Activated CD4-positive, alpha-beta memory T cell treated with anti-CD3 and anti-CD28 coated beads for 36 hours (primary cell): ENCODE measurements around the gene CCPG1. TPM values are rescaled to one million over a fixed set of nuclear protein-coding genes. Genes with fewer than 3 reads are reported as not detected.

Source experiments
- CTCF ChIA-PET: fragments of 350-600 bp; sonication (Branson Sonifier 250); formaldehyde crosslinking; loops from one replicate; lab custom pipeline; 2021; ENCODE audit warnings: antibody characterized with exemption, inconsistent platforms; lab: Charles Lee
- POLR2A ChIA-PET: fragments of 350-600 bp; sonication (Branson Sonifier 250); formaldehyde crosslinking; loops from one replicate; lab custom pipeline; 2021; ENCODE audit warnings: antibody characterized with exemption; lab: Charles Lee
- DNase-seq: peaks from one replicate; pipeline ENCODE4 v3.0.0-alpha.2; 2020
- H3K27ac Mint-ChIP-seq: one replicate; pipeline ENCODE4 v1.8.0; 2021; ENCODE audit warnings: mixed read lengths
- H3K27me3 Mint-ChIP-seq: one replicate; pipeline ENCODE4 v1.8.0; 2021; ENCODE audit warnings: mixed read lengths
- H3K36me3 Mint-ChIP-seq: one replicate; pipeline ENCODE4 v1.8.0; 2021; ENCODE audit warnings: mixed read lengths
- H3K4me1 Mint-ChIP-seq: one replicate; pipeline ENCODE4 v1.8.0; 2021; ENCODE audit warnings: low read depth, mixed read lengths
- H3K4me3 Mint-ChIP-seq: one replicate; pipeline ENCODE4 v1.8.0; 2021; ENCODE audit warnings: mild to moderate bottlenecking, mixed read lengths
- H3K9me3 Mint-ChIP-seq: one replicate; pipeline ENCODE4 v1.8.0; 2021; ENCODE audit warnings: mixed read lengths
- intact Hi-C: fragments of 100-400 bp; cut with micrococcal nuclease; formaldehyde crosslinking; loops from one replicate; pipeline ENCODE4 v1.15.1; 2023
- total RNA-seq, 2 experiments: library from RNA; stranded (reverse); gene quantifications; one replicate each; pipeline ENCODE4 v1.2.3, GENCODE V29; 2021

Gene CCPG1
- total RNA-seq, 2 experiments from 2014 or later: 14.4 to 16.5 TPM

DNA sequence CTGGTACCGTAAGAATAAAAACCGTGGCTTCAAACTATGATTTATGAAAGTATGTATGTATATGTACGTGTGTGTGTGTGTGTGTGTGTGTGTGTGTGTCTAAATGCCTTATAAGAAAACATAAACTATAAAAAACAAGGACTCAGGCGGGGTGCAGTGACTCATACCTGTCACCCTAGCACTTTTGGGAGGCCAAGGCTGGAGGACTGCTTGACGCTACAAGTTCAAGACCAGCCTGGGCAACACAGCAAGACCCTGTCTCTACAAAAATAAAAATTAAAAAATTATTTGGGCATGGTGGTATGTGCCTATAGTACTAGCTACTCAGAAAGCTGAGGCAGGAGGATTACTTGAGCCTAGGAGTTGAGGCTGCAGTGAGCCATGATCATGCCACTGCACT lies 29.1 kb downstream of the CCPG1 start:
- H3K36me3 Mint-ChIP-seq: peaks cover 19% of the 10 kb centered on the region
- intact Hi-C loops: no loop called here
- no peaks in the 10 kb centered on the region for H3K9me3 Mint-ChIP-seq
- no peak for DNase-seq
- H3K4me1 Mint-ChIP-seq: no peaks in the 10 kb centered on the region
- CTCF ChIA-PET: no interaction called here
- H3K27ac Mint-ChIP-seq: no peak overlapping the region
- H3K27me3 Mint-ChIP-seq: no peaks in the 10 kb centered on the region
- POLR2A ChIA-PET: no interaction called here
- H3K4me3 Mint-ChIP-seq: no peak overlapping the region

DNA sequence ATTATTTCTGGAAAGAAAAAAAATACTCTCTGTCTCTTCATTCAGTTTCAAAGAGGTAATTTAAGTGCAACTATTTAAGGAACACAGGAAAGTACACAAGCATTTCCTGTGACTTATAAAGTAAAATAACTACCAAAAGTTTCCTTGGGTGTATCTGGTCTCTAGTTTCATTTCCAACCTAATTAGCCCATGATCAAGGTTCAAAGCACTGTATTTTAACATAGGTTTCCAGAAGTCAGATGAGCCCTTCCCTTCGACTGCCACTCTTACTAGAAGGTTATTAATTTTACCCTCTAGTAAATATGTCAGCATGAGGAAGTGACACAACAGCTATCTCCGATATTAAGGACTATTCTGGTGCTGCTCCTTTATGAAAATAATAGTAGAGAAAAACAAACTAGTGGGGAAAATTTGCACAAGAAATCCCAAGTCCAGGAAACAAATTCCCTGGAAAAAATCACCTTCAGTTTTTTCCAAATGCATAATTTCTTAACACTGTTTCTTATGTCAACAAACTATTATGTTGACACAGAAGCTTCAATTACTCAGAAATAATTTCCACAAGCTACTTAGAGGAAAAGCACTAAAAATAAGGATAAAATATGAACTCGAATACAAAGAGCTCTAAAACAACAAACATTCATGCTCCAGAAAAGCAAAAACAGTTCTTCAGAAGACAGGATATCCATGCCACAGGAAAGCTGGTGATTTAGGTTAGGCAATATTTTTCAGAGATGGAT lies 35.3 kb downstream of the CCPG1 start:
- no peak for DNase-seq
- Mint-ChIP-seq H3K36me3 (peaks cover 6% of the 10 kb centered on the region), H3K9me3 (no peaks in the 10 kb centered on the region), H3K27me3 (no peaks in the 10 kb centered on the region), H3K27ac (peak overlapping the region; percentile 23), H3K4me3 (no peak overlapping the region), H3K4me1 (peaks cover 10% of the 10 kb centered on the region)
- ChIA-PET POLR2A (no interaction called here), CTCF (interaction anchor here (1.2 to 2.2 kb wide), 2 partner anchors 35 to 66 kb away, joined by 3 to 6 read pairs; partner anchors contain the start of genes CCPG1 and PIERCE2)
- intact Hi-C loops: no loop called here

DNA sequence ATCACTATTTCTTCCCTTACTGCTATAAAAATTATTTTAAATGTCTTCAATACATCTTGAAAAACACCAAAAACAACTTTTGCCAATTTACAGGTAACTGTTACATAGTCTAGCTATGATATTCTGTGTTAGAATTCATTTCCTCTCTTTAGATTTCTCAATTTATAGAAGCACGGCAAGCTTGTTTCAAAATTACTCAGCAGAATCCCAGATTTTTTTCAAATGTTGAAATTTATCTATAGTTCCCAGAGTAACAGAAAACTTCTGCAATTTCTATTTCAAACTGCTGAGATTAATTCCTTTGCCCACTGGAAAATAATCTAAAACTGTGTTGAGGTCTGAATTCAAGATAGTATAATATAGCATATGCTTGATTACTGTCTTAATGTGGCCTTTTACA lies 41.2 kb downstream of the CCPG1 start:
- Mint-ChIP-seq H3K9me3 (no peaks in the 10 kb centered on the region), H3K27me3 (no peaks in the 10 kb centered on the region), H3K36me3 (peaks cover 6% of the 10 kb centered on the region), H3K27ac (no peak overlapping the region), H3K4me3 (no peak overlapping the region), H3K4me1 (no peaks in the 10 kb centered on the region)
- ChIA-PET POLR2A (no interaction called here), CTCF (no interaction called here)
- intact Hi-C loops: no loop called here
- no peak for DNase-seq

DNA sequence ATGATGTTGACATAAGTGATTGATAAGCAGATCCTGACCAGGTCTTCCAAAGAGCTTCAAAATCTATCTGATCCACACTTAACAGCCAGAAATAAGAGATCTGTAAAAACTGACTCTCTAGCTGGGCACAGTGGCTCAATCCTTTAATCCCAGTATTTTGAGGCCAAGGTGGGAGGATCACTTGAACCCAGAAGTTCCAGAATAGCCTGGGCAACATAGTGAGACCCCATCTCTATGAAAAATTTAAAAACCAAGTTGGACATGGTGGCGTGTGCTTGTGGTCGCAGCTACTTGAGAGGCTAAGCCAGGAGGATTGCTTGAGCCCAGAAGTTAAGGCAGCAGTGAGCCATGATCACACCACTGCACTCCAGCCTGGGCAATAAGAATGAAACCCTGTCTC lies 45.5 kb downstream of the CCPG1 start:
- intact Hi-C loops: no loop called here
- H3K36me3 Mint-ChIP-seq: peaks cover 5% of the 10 kb centered on the region
- H3K27ac Mint-ChIP-seq: no peak overlapping the region
- no peak for DNase-seq
- H3K9me3 Mint-ChIP-seq: no peaks in the 10 kb centered on the region
- ChIA-PET CTCF (no interaction called here), POLR2A (no interaction called here)
- H3K4me3 Mint-ChIP-seq: no peak overlapping the region
- H3K27me3 Mint-ChIP-seq: no peaks in the 10 kb centered on the region
- peaks cover 2% of the 10 kb centered on the region for H3K4me1 Mint-ChIP-seq

DNA sequence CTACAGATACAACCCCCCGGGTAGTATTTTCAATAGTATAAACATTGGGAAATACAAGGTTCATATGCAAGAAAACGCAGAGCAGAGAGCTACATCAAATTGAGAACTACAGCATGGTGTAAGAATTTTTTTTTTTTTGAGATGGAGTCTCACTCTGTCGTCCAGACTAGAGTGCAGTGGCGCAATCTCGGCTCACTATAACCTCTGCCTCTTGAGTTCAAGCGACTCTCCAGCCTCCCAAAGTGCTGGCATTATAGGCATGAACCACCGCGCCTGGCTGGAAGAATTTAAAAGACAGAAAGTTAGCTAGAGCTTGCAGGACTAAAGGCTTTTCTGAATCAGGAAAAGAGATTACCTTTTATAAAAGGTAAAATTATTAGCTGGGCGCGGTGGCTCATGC lies 47.1 kb downstream of the CCPG1 start:
- peaks cover 12% of the 10 kb centered on the region for H3K36me3 Mint-ChIP-seq
- H3K27ac Mint-ChIP-seq: no peak overlapping the region
- H3K4me3 Mint-ChIP-seq: no peak overlapping the region
- CTCF ChIA-PET: no interaction called here
- H3K9me3 Mint-ChIP-seq: no peaks in the 10 kb centered on the region
- no peak for DNase-seq
- intact Hi-C loops: no loop called here
- POLR2A ChIA-PET: interaction anchor here (0.7 kb wide), 1 partner anchor 47 kb away, joined by 3 read pairs; the partner anchor contains the start of genes CCPG1 and PIERCE2
- no peaks in the 10 kb centered on the region for H3K27me3 Mint-ChIP-seq
- H3K4me1 Mint-ChIP-seq: peaks cover 2% of the 10 kb centered on the region

DNA sequence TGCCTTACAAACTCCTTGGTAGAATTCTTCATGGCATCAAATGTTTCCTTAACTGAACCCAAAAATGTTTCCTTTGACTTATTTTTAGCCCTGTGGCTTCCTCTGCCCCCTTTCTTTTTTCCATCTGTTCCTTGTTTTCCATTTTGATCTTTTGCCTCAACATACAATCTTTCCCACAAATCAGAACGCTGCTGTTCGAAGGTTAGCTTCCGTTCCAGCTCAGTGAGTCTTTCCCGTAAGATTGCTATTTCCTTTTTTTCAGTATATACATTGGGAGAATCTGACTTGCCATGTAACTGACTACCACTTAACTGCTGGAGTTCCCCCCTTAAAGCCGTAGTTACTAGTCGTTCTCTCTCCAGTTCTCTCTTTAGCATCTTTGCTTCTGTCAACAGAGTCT lies 47.9 kb downstream of the CCPG1 start:
- no peaks in the 10 kb centered on the region for H3K9me3 Mint-ChIP-seq
- H3K4me1 Mint-ChIP-seq: peaks cover 2% of the 10 kb centered on the region
- CTCF ChIA-PET: no interaction called here
- H3K27ac Mint-ChIP-seq: no peak overlapping the region
- peaks cover 15% of the 10 kb centered on the region for H3K36me3 Mint-ChIP-seq
- intact Hi-C loops: no loop called here
- DNase-seq: no peak
- no peaks in the 10 kb centered on the region for H3K27me3 Mint-ChIP-seq
- no peak overlapping the region for H3K4me3 Mint-ChIP-seq
- POLR2A ChIA-PET: no interaction called here

DNA sequence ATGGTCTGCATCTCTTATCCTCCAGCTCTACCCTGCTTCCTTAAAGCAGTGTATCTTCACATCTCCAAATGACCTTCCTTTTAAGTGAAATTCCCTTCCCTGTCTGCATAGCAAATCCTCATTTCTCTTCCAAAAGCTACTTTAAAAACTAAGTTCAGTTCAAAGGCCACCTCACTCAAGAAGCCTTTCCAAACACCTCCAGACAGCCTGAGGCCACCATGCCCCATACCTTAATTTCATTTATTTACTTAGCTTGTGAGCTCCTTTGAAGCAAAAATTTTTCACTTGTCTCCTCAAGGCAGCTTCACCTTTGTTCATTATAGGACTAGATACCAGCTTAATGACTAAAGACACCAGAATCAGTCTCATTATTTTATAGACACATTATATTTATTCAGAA lies 49.7 kb downstream of the CCPG1 start:
- H3K36me3 Mint-ChIP-seq: peaks cover 16% of the 10 kb centered on the region
- peak overlapping the region; percentile 2 for H3K27ac Mint-ChIP-seq
- CTCF ChIA-PET: interaction anchor here (1.3 kb wide), 1 partner anchor 81 kb away, joined by 7 read pairs; no protein-coding TSS in a partner anchor
- DNase-seq: no peak
- intact Hi-C loops: no loop called here
- H3K4me1 Mint-ChIP-seq: peaks cover 2% of the 10 kb centered on the region
- no peaks in the 10 kb centered on the region for H3K27me3 Mint-ChIP-seq
- H3K4me3 Mint-ChIP-seq: no peak overlapping the region
- POLR2A ChIA-PET: no interaction called here
- no peaks in the 10 kb centered on the region for H3K9me3 Mint-ChIP-seq

DNA sequence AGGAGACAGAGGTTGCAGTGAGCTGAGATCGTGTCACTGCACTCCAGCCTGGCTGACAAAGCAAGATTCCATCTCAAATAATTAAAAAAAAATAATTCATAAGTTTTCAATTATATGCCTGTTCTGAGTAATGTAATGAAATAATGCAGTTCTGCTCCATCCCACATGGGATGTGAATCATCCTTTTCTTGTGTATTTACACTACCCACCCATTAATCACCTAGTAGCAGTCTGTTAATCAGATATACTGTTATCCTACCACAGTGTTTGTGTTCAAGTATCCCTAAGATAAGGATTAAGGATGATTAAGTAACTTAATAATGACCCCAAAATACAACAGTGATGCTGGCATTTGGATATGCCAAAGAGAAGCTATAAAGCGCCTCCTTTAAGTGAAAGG lies 50.4 kb downstream of the CCPG1 start:
- ChIA-PET POLR2A (no interaction called here), CTCF (no interaction called here)
- DNase-seq: no peak
- no peak overlapping the region for H3K27ac Mint-ChIP-seq
- no peak overlapping the region for H3K4me3 Mint-ChIP-seq
- peaks cover 16% of the 10 kb centered on the region for H3K36me3 Mint-ChIP-seq
- H3K4me1 Mint-ChIP-seq: peaks cover 2% of the 10 kb centered on the region
- H3K9me3 Mint-ChIP-seq: no peaks in the 10 kb centered on the region
- no peaks in the 10 kb centered on the region for H3K27me3 Mint-ChIP-seq
- intact Hi-C loops: no loop called here

DNA sequence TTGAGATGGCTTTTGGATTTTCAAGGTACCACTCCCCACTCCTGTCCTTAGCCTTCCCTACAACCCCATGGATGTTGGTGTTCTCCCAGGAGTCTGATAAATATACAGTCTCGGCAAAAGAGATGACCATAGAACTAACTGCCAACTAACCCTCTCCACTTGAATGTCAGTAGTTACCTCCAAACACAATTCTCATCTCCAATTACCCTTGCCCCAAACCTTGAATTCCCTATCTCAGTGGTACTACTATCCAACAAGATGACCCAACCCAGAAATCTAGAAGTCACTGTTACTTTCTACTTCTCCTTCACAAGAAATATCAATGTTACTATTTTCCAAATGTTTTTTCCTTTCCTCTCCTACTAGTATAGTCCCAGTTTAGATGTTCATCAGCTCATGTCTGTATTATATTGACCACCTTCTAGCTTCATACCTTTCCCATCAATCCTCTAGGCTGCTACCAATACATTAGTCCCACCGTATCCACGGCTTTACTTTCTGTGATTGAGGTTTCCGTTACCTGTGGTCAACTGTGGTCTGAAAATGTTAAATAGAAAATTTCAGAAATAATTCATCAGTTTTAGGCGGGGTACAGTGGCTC lies 51.1 kb downstream of the CCPG1 start:
- intact Hi-C loops: no loop called here
- no peaks in the 10 kb centered on the region for H3K9me3 Mint-ChIP-seq
- POLR2A ChIA-PET: no interaction called here

DNA sequence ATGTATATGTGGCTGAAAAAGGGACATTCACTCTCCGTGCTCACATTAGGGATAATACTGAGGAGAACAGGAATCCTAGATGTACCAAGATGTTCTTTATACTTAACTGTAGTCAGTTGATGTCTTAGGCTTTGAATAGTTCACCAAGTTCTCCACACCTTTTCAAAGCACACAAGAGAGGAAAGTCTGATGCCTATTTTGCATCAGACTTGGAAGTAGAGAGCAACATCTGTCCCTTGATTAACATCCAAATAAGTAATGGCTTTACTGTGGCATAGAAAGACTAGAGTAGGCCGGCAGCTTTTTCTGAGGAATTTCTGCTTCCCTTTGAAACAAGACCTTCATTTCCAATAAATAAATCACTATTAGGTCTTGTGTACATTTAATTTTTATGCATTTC lies 55.1 kb downstream of the CCPG1 start:
- no peak overlapping the region for H3K27ac Mint-ChIP-seq
- H3K36me3 Mint-ChIP-seq: peaks cover 21% of the 10 kb centered on the region
- peaks cover 2% of the 10 kb centered on the region for H3K4me1 Mint-ChIP-seq
- DNase-seq: no peak
- no peaks in the 10 kb centered on the region for H3K27me3 Mint-ChIP-seq
- intact Hi-C loops: no loop called here
- POLR2A ChIA-PET: no interaction called here
- CTCF ChIA-PET: no interaction called here
- no peaks in the 10 kb centered on the region for H3K9me3 Mint-ChIP-seq
- no peak overlapping the region for H3K4me3 Mint-ChIP-seq

More for the DNA sequence above, 51.1 kb downstream of the CCPG1 start:
- DNase-seq: no peak
- no peak overlapping the region for H3K27ac Mint-ChIP-seq
- no peaks in the 10 kb centered on the region for H3K27me3 Mint-ChIP-seq
- CTCF ChIA-PET: no interaction called here
- peaks cover 16% of the 10 kb centered on the region for H3K36me3 Mint-ChIP-seq
- H3K4me3 Mint-ChIP-seq: no peak overlapping the region
- peaks cover 2% of the 10 kb centered on the region for H3K4me1 Mint-ChIP-seq

DNA sequence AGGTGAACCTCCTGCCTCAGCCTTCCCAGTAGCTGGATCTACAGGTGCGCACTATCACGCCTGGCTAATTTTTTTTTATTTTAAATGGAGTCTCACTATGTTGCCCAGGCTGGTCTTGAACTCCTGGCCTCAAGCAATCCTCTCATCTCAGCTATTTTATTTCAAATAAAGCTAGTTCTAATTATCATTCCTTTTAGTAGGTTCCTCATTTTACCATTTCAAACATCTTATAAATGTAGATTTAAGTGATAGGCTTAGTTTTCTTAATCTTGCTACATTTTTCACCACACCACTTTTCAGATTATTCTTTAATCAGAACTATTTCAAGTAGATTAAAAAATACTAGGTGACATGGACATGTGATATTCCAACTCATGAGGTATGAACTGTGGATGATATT lies 58.9 kb downstream of the CCPG1 start:
- Mint-ChIP-seq H3K4me1 (no peaks in the 10 kb centered on the region), H3K9me3 (no peaks in the 10 kb centered on the region), H3K36me3 (peaks cover 13% of the 10 kb centered on the region), H3K27me3 (no peaks in the 10 kb centered on the region), H3K4me3 (no peak overlapping the region), H3K27ac (no peak overlapping the region)
- no peak for DNase-seq
- ChIA-PET CTCF (no interaction called here), POLR2A (no interaction called here)
- intact Hi-C loops: no loop called here

DNA sequence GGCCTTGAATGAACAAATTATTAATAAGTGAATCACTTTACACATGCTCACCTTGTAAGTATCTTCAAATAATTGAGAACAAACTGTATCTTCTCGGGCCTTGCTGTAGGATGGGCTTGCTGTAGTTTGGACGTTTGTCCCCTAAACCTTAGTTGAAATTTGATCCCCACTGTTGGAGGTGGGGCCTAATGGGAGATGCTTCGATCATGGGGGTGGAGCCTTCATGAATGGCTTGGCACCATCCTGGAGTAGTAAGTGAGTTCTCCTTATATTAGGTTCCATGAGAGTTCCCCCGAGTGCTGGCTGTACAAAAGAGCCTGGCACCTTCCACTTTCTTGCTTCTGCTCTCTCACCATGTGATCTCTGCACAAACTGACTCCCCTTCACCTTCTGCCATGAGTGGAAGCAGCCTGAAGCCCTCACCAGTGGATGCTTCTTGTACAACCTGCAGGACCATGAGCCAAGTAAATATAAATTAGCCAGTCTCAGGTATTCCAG lies 59.8 kb downstream of the CCPG1 start:
- Mint-ChIP-seq H3K36me3 (peaks cover 13% of the 10 kb centered on the region), H3K27ac (no peak overlapping the region), H3K9me3 (no peaks in the 10 kb centered on the region), H3K27me3 (no peaks in the 10 kb centered on the region), H3K4me1 (no peaks in the 10 kb centered on the region), H3K4me3 (no peak overlapping the region)
- CTCF ChIA-PET: no interaction called here
- POLR2A ChIA-PET: no interaction called here
- intact Hi-C loops: no loop called here
- no peak for DNase-seq

DNA sequence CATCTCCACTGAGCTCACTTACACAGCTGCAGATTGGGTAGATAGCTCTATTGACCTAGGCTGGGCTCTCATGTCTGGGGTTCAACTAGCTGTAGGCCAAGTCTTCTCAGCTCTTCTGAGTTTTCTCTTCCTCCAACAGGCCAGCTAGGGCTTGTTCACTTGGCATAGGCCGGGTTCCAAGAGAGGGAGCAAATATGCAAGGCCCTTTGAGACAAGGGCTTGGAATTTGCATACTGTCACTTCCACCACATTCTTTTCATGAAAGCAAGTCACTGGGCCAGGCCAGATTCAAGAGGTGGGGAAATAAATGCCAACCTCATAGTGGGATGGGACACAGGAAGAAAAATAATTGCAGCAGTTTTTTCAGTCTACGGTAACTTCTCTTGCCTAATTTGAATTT lies 64.0 kb downstream of the CCPG1 start:
- intact Hi-C loops: no loop called here
- peaks cover 17% of the 10 kb centered on the region for H3K36me3 Mint-ChIP-seq

More for the DNA sequence above, 64.0 kb downstream of the CCPG1 start:
- Mint-ChIP-seq H3K27ac (no peak overlapping the region), H3K9me3 (no peaks in the 10 kb centered on the region), H3K4me1 (no peaks in the 10 kb centered on the region), H3K27me3 (no peaks in the 10 kb centered on the region), H3K4me3 (no peak overlapping the region)
- CTCF ChIA-PET: no interaction called here
- POLR2A ChIA-PET: no interaction called here
- DNase-seq: no peak
